T-helper 1 cell (primary cell): ENCODE measurements around the gene CFD.
A peak's percentile ranks its signal among the peaks of the same experiment; 100 is the strongest.

Source experiments
- DNase-seq, 5 donors: peaks; one replicate each; pipeline ENCODE4 v3.0.0-alpha.2; 2012 to 2020

The CFD gene

GRCh38 chr19:906480-906879 lies 47.0 kb downstream of the CFD start:
- no peak for DNase-seq

GRCh38 chr19:907183-907853 lies 47.9 kb downstream of the CFD start:
- DNase-seq: no peak

- no peak for DNase-seq
Observed at GRCh38 chr19:911197-912033, 52.0 kb downstream of the CFD start.

GRCh38 chr19:912181-913079 lies 53.0 kb downstream of the CFD start:
- peak in 1 of 5 donors; percentile 47 for DNase-seq
